Caco-2 (cell line): ENCODE results near the gene PRPF38B. TPM values are rescaled to one million over a fixed set of nuclear protein-coding genes. Genes with fewer than 3 reads are reported as not detected.
A peak's percentile ranks its signal among the peaks of the same experiment; 100 is the strongest.

ENCODE experiments used
- BruUV-seq: library from RNA; stranded (reverse); fragments of 400-500 nt; replicated peaks from 2 replicates; lab custom pipeline; 2021; lab: Mats Ljungman, UMichigan
- CTCF ChIA-PET: fragments of 300-600 bp; sonication (Branson Sonifier 250); formaldehyde crosslinking; loops from one replicate; lab custom pipeline; 2022; ENCODE audit warnings: antibody characterized with exemption; lab: Charles Lee
- POLR2A ChIA-PET: fragments of 300-600 bp; sonication (Branson Sonifier 250); formaldehyde crosslinking; loops from one replicate; lab custom pipeline; 2022; ENCODE audit warnings: antibody characterized with exemption; lab: Charles Lee
- DNase-seq, 2 experiments: peaks; one replicate each; pipeline versions ENCODE4 v3.0.0 to v3.0.0-alpha.2; 2020 to 2022
- H3K27me3 ChIP-seq: replicated peaks from 2 replicates; pipeline ENCODE4 v1.6.0; 2011; ENCODE audit warnings: low read length; ENCODE audit not compliant: control insufficient read depth, insufficient read depth
- H3K36me3 ChIP-seq: 2 replicates; pipeline ENCODE4 v1.5.1; 2011; ENCODE audit warnings: low read length; ENCODE audit not compliant: control insufficient read depth, insufficient read depth
- H3K4me1 ChIP-seq: fragments of 250-450 bp; sonication (Bioruptor Pico); 2 replicates; pipeline ENCODE4 v1.5.1; 2020; ENCODE audit warnings: mild to moderate bottlenecking
- H3K4me3 ChIP-seq: 2 replicates; pipeline ENCODE4 v1.5.1; 2011; ENCODE audit warnings: low read depth, mild to moderate bottlenecking, control low read depth, low read length
- H3K9me3 ChIP-seq: fragments of 250-450 bp; sonication (Bioruptor Pico); 2 replicates; pipeline ENCODE4 v1.5.1; 2020; ENCODE audit warnings: mild to moderate bottlenecking, moderate library complexity
- H3K27ac Mint-ChIP-seq: one replicate; pipeline ENCODE4 v1.8.0; 2022; ENCODE audit warnings: mixed read lengths; ENCODE audit not compliant: unreplicated experiment
- H3K27me3 Mint-ChIP-seq: one replicate; pipeline ENCODE4 v1.8.0; 2022; ENCODE audit warnings: mixed read lengths; ENCODE audit not compliant: insufficient read depth, unreplicated experiment
- H3K36me3 Mint-ChIP-seq: one replicate; pipeline ENCODE4 v1.8.0; 2022; ENCODE audit warnings: mild to moderate bottlenecking, mixed read lengths; ENCODE audit not compliant: insufficient read depth, unreplicated experiment
- H3K4me1 Mint-ChIP-seq: one replicate; pipeline ENCODE4 v1.8.0; 2022; ENCODE audit warnings: low read depth, mixed read lengths; ENCODE audit not compliant: unreplicated experiment
- H3K4me3 Mint-ChIP-seq: one replicate; pipeline ENCODE4 v1.8.0; 2022; ENCODE audit warnings: mild to moderate bottlenecking, moderate library complexity, mixed read lengths; ENCODE audit not compliant: unreplicated experiment
- H3K9me3 Mint-ChIP-seq: one replicate; pipeline ENCODE4 v1.8.0; 2022; ENCODE audit warnings: mixed read lengths; ENCODE audit not compliant: unreplicated experiment
- CTCF ChIP-seq, 2 experiments: fragments of 200-600 bp in 1 of 2; IDR thresholded peaks; 1 replicate in 1 of 2; 2 replicates in 1 of 2; pipeline versions ENCODE4 v1.5.1 to v1.8.0; 2011 to 2022; ENCODE audit warnings: antibody characterized with exemption in 1 of 2, control low read depth in 1 of 2, inconsistent platforms in 1 of 2, low read depth in 1 of 2, low read length in 1 of 2, mild to moderate bottlenecking in 1 of 2, moderate library complexity in 1 of 2; ENCODE audit not compliant: insufficient read depth in 1 of 2, severe bottlenecking in 1 of 2, unreplicated experiment in 1 of 2
- intact Hi-C: fragments of 100-400 bp; cut with micrococcal nuclease; formaldehyde crosslinking; loops from one replicate; pipeline ENCODE4 v1.10.0; 2022; ENCODE audit not compliant: unreplicated experiment
- total RNA-seq: library from RNA; stranded (reverse); gene quantifications from 2 replicates; pipeline ENCODE4 v1.2.3, GENCODE V29; 2022

PRPF38B gene
- total RNA-seq, 1 experiment from 2014 or later, result 37.7 TPM

GRCh38 chr1:108685529-108685928 lies 6.6 kb upstream of the PRPF38B start:
- POLR2A ChIA-PET, result interaction anchor here (0.6 kb wide), 1 partner anchor 25 kb away, joined by 4 read pairs; the partner anchor contains the start of gene HENMT1
- Mint-ChIP-seq H3K27me3 (no peaks in the 10 kb centered on the region), H3K27ac (no peak overlapping the region), H3K4me3 (no peak overlapping the region), H3K4me1 (no peaks in the 10 kb centered on the region), H3K9me3 (no peaks in the 10 kb centered on the region), H3K36me3 (peaks cover 6% of the 10 kb centered on the region)
- intact Hi-C loops, result no loop called here
- TF ChIP-seq CTCF (IDR thresholded peaks at IDR 0.05; ENCODE audit: insufficient read depth in 1 of 2, low read depth in 1 of 2, low read length in 1 of 2, severe bottlenecking in 1 of 2, unreplicated experiment in 1 of 2), result no peak
- BruUV-seq, result no TSS peak
- H3K9me3 ChIP-seq, result no peaks in the 10 kb centered on the region
- H3K4me1 ChIP-seq, result peaks cover 16% of the 10 kb centered on the region
- no peaks in the 10 kb centered on the region for H3K27me3 ChIP-seq
- no peak for DNase-seq
- CTCF ChIA-PET, result no interaction called here
- H3K36me3 ChIP-seq, result no peaks in the 10 kb centered on the region
- no peak overlapping the region for H3K4me3 ChIP-seq

GRCh38 chr1:108686614-108687313 lies 5.3 kb upstream of the PRPF38B start:
- no TSS peak for BruUV-seq
- H3K9me3 ChIP-seq, result no peaks in the 10 kb centered on the region
- Mint-ChIP-seq H3K27me3 (no peaks in the 10 kb centered on the region), H3K27ac (no peak overlapping the region), H3K4me1 (peaks cover 7% of the 10 kb centered on the region), H3K4me3 (no peak overlapping the region), H3K9me3 (no peaks in the 10 kb centered on the region), H3K36me3 (peaks cover 3% of the 10 kb centered on the region)
- POLR2A ChIA-PET, result no interaction called here
- H3K4me1 ChIP-seq, result peaks cover 17% of the 10 kb centered on the region
- CTCF ChIA-PET, result no interaction called here
- no peaks in the 10 kb centered on the region for H3K27me3 ChIP-seq
- intact Hi-C loops, result no loop called here
- no peaks in the 10 kb centered on the region for H3K36me3 ChIP-seq
- no peak overlapping the region for H3K4me3 ChIP-seq
- DNase-seq, result peak in 1 of 2 experiments; percentile 28
- TF ChIP-seq CTCF (IDR thresholded peaks at IDR 0.05; ENCODE audit: insufficient read depth in 1 of 2, low read depth in 1 of 2, low read length in 1 of 2, severe bottlenecking in 1 of 2, unreplicated experiment in 1 of 2), result no peak

GRCh38 chr1:108691128-108691941 lies 775 bp upstream of the PRPF38B start:
- Histone ChIP-seq H3K4me1 (peaks cover 9% of the 10 kb centered on the region; the same call in 1 of the 2 replicates), H3K36me3 (no peaks in the 10 kb centered on the region), H3K27me3 (no peaks in the 10 kb centered on the region), H3K4me3 (peak overlapping the region; percentile 56), H3K9me3 (no peaks in the 10 kb centered on the region)
- POLR2A ChIA-PET, result interaction anchor here (1.0 to 2.4 kb wide), 10 partner anchors 8 to 45 kb away, joined by 3 to 35 read pairs (median 4); partner anchors contain the start of gene HENMT1
- no peaks in the 10 kb centered on the region for H3K27me3 Mint-ChIP-seq
- H3K4me3 Mint-ChIP-seq, result peak overlapping the region; percentile 99
- TF ChIP-seq CTCF (IDR thresholded peaks at IDR 0.05; ENCODE audit: insufficient read depth in 1 of 2, low read depth in 1 of 2, low read length in 1 of 2, severe bottlenecking in 1 of 2, unreplicated experiment in 1 of 2), result no peak
- no peaks in the 10 kb centered on the region for H3K9me3 Mint-ChIP-seq
- H3K4me1 Mint-ChIP-seq, result peaks cover 7% of the 10 kb centered on the region
- intact Hi-C loops, result loop anchor here (5.0 kb wide), 1 partner anchor 56 kb away; the partner anchor contains the start of gene STXBP3
- CTCF ChIA-PET, result interaction anchor here (0.8 to 1.5 kb wide), 3 partner anchors 20 to 125 kb away, joined by 3 to 11 read pairs (median 3); partner anchors contain the start of gene HENMT1
- peaks cover 23% of the 10 kb centered on the region for H3K36me3 Mint-ChIP-seq
- TSS peak; percentile 89 for BruUV-seq
- H3K27ac Mint-ChIP-seq, result peak overlapping the region; percentile 65
- no peak for DNase-seq
